DMS 273 (cell line): ENCODE results near the gene TLN1.
A peak's percentile ranks its signal among the peaks of the same experiment; 100 is the strongest.

Experiments
- DNase-seq: peaks from one replicate; lab custom pipeline; 2025; ENCODE audit not compliant: unreplicated experiment; lab: John Stamatoyannopoulos, UW

The TLN1 gene

GRCh38 chr9:35753466-35753865 is 21.5 kb upstream of the TLN1 start:
- no peak for DNase-seq

DNA sequence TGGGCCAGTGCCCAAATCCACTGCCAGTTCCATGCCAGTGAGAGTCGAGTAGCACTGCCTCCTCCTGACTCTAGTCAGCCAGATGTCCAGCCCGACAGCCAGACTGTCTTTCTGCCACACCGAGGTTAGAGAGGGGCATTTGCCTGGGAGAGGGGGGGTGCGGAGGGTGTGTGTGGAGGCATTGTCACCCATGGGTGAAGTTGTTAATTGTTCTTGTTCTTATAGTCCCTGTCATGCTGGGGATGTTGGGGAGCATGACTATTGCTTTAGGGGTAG is 18.2 kb upstream of the TLN1 start:
- DNase-seq = no peak

DNA sequence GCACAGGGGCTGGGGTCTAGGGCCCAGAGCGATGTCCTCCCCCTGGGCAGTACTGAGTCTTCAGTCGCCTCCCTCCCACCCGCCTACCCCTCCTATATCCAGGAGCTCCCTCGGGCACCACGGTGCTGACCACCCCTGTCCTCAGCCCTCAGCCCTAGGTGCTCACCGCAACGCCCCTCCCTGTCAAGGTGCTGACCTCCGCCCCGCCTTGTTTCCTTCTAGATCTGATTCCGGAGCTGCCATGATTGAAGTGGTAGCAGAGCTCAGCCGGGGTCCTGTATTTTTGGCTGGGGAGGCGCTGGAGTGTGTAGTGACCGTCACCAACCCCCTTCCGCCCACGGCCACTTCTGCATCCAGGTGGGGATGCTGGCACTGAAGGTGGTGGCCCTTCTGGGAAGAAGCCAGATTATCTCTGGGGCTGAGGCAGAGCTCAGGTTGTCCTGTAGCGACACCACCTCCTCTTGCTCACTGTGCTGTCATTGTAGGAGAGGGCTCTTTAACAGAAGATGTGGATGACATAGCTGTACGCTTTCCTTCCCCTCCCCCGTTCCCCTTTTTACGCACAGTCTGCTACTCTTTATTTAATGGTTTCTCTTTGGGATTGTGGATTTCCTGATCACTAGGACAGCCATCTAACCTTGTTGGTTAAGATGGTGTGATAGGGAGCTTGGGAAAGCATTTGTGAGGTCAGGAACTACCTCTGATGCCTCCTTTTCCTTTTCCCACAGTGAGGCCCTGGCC is 17.7 kb upstream of the TLN1 start:
- DNase-seq = peak; percentile 30

DNA sequence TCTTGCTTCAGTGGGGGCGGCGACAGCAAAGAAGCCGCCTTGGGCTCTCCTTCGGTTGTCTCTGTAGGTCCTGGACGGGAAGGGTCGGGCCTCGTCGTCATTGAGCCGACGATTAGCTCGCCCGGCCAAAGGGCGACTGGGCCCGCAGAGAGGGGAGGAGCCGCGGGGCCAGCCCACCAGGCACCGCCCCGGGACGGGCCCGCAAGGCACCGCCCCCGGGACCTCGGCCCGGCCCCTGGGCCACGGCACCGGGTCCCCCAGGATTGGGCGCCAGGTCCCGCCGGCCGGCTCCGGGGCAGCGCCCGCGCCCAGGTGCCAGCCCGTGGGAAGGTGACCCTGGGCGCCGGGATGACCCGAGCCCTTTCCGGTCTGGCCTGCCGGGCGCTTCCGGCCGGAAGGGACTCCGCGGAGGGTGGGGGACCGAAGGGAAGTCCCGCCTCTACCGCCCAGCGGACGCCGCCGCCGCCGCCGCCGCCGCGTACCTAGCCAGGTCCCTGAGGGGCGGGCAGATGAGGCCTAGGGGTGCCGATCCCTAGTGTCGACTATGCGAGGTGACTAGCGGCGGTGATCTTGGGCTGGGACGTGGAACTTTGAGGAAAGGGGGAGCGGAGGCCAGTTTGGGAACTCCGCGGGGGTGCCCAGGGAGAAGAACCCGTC is 17.0 kb upstream of the TLN1 start, which contains the start of the genes GBA2 and RGP1:
TSS of gene GBA2 (minus strand) at position 371 of the 657 bp plus-strand sequence. CDS start 524 bp downstream, outside the sequence.
TSS of gene RGP1 (plus strand) at position 430 of the 657 bp plus-strand sequence. CDS start 469 bp downstream, outside the sequence.
- DNase-seq = peak; percentile 78

DNA sequence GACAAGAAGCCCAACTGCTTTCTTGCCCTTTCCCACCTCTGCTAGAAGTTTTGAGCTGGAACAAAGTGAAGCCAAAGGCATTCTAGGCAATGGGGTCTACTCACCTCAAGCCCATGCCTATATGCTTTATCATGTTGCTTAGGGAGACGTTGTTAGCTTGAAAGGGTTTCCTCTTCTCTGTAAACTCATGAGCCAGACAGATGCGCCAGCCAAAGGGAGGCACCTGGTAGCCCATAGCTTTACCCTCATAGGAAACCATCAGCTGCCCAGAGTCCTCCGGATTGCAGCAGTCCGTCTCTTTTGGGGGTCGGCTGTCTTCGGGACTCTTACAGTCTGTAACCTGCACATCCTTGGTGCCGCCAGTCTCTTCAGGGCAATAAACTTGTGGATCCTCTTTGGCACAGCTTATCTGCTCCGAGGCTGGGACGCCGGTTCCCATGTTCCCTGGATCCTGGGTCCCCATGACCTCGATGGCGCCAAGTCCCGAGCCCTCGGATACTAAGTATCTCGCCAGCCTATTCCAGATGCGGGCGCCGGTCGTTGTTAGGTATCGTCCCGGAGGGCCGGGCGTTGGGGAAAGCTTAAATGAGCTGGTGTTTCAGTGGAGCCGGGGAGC is 16.4 kb upstream of the TLN1 start:
- DNase-seq = peak; percentile 61

DNA sequence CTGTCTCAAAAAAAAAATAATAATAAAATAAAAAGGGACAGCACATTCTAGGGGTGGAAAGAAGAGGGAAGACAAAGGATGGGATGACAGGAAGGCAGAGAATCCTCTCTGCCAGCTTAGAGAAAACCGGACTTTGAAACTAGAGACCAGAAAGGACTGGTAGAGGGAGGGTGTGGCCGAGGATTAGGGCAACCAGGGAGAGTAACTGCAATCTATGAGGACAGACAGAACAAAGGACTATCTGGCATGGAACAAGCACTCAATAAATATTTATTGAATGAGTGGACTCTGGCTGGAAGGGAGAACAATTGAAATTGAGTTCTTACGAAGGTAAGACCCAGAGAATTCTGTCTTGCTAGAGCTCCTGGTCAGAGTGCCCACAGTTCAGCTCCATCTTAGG is 14.6 kb upstream of the TLN1 start:
- DNase-seq = no peak

- peak; percentile 54 for DNase-seq
These were observed 13.6 kb upstream of the TLN1 start for GRCh38 chr9:35745569-35745968.

- DNase-seq = no peak
These were observed 12.0 kb upstream of the TLN1 start for GRCh38 chr9:35743880-35744518.

- DNase-seq = no peak
These were observed 11.5 kb upstream of the TLN1 start for GRCh38 chr9:35743452-35743851.

DNA sequence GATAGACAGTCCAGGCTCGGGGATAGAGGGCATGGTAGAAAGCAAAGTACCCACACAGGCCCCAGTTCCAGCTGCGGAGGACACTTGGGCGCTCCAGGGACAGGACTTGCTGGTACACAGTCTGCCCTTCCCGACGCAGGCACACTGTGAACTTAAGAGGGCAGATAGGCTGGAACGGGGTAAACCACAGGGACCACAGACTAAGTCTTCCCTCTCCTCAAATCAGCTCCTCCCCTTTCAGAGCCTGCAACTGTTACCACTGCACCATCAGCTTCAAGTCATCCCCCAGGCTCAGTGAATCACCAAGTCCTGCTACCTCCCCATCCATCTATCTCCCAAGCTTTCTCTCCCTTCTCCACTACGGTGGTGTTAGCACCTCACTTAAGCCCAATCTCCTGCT is 9.7 kb upstream of the TLN1 start:
- no peak for DNase-seq

DNA sequence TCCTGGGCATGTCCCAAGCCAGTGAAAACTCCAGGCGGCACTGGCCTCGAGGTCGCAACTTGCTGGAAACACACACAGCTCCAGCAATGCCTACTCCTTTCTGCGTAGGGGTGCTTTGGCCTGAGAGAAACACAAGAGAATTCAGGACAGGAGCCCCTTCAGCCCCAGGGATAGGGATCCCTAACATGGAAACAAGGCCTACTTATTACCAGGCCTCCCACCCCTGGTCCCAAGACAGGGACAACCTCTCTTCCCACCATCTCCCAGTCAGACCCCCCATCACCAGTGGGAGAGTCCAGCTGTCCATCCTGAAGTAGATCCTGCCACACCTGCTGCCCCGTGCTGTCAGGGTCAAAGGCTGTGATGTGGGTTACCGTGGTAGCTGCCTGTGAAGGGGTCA is 8.2 kb upstream of the TLN1 start:
- DNase-seq = no peak

- DNase-seq = no peak
These were observed 6.9 kb upstream of the TLN1 start for GRCh38 chr9:35738924-35739323.

- DNase-seq = peak; percentile 56
These were observed 6.2 kb upstream of the TLN1 start for GRCh38 chr9:35738186-35738585.

GRCh38 chr9:35737143-35737542 is 5.1 kb upstream of the TLN1 start:
- DNase-seq = no peak

- peak; percentile 85 for DNase-seq
These were observed 4.2 kb upstream of the TLN1 start for GRCh38 chr9:35736201-35736633.

DNA sequence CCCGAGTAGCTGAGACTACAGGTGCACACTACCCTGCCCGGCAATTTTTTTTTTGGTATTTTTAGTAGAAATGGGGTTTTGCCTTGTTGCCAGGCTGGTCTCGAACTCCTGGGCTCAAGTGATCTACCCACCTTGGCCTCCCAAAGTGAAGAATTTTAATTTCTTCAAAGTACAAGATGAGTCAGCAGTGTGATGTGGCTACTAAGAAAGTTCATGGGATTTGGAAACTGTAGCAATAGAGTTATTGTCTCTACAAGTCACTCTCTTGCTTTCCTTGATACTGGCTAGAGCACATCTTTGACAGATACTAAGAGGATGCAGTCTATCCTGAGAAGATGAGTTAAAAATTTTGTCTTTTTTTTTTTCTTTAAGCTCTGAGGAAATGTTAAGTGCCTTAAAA is 2.1 kb upstream of the TLN1 start:
- no peak for DNase-seq

DNA sequence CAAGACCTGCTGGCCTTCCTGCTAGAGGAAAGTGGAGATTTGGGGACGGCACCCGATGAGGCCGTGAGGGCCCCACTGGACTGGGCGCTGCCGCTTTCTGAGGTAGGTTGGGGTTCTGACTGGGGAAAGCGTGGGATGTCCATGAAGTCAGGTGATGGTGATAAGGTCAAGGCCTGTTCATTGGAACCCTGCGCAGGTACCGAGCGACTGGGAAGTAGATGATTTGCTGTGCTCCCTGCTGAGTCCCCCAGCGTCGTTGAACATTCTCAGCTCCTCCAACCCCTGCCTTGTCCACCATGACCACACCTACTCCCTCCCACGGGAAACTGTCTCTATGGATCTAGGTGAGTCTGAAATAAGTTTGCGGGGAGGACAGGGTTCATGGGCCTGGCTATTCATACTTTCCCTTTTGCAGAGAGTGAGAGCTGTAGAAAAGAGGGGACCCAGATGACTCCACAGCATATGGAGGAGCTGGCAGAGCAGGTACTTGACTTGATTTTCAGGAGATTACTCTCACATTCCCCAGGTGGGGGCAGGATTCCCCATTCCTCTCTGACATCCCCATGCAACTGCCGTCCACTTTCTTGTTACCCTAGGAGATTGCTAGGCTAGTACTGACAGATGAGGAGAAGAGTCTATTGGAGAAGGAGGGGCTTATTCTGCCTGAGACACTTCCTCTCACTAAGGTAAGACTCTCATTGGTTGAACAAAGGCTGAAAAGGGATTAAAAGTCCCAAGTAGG is 976 bp upstream of the TLN1 start:
- peak; percentile 80 for DNase-seq

- DNase-seq = peak; percentile 67
These were observed 395 bp downstream of the TLN1 start for GRCh38 chr9:35731415-35732184.

- no peak for DNase-seq
These were observed 1.5 kb downstream of the TLN1 start for GRCh38 chr9:35730486-35730854.

DNA sequence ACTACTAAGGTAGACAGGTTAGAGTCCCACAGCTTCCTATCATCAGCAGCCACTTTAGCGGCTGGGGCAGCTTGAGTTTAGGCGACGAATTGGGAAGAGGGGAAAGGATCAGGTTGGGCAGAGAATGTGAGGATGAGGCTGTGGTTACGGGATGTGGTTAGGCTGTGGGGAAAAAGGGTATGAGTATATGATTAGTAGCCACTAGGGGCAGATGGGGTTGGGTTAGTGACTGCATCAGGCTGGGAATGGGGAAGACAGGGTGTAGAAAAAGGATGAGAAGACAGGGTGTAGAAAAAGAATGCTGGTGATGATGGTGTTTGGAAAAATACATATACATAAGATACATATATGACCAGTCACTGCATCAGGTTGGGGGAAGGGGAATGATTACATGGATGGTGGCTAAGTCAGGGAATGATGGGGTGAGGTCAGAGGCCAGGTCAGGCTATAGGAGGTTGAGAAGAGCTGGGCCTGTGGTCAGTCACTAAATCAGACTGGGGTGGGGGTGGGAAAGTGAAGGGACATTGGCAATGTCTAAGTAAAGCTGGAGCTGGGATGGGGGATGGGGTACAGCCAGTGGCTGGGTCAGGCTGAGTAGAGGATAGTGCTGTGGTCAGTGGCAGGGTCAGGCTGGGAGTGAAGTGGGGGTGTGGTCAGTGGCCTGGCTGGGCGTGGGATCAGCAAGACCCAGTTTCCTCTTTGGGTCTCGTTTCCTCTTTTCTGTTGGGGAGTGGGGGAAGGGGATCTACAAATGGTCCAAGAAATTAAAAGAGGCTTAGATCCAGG is 2.1 kb downstream of the TLN1 start:
- DNase-seq = peak; percentile 63
